Measurements from ENCODE around the gene TMCO2. TPM values are rescaled to one million over a fixed set of nuclear protein-coding genes. Genes with fewer than 3 reads are reported as not detected.
"Not testable (repeated sequence)": the region's sequence is repeated elsewhere in the genome, so short reads cannot be mapped to it uniquely, and the experiment has no call there.

TMCO2 gene
- total RNA-seq, result not detected
- long read RNA-seq, result 0 reads

DNA sequence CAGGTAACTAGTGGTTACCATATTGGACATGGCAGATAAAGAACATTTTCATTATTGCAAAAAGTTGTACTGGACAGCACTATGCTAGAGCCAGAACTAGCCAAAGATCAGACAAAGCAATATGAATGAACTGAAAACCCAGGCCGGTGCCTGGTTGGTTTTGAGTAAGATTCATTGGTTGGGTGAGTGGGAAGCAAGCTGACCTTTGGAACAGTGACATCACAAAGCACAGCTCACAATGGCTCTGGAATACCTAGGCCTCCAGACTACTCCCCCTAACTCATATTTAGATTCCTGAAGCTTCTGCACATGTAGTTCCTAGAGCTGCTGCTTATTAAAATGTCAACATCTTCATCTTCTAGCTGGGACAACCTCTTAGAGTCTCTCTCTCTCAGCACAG, at the start of gene TMCO2:
Gene TMCO2 (plus strand): TSS at position 283 of the 400 bp plus-strand sequence. CDS start 57 bp downstream, at position 340.
- DNase-seq (ENCODE audit: low spot score), result no peak
- intact Hi-C loops (cut with DNase I), result no loop called here

DNA sequence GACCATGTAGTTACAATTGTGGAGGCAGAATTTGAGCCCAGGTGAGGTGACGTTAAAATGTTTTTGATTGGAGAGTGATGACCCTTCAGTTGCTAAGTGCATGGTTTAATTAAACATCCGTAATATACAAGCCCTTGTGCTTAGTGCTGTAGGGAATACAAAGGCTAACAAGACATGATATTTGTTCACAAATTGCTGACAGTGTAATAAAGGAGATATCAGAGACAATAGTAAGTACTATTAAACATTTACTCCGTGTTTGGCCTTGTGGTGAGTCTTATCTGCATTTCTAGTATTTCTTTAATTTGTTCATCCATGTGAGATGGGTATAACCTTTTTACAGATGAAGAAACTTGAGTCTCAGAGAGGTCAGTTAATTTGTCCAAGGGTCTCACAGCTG, 48.6 kb upstream of the TMCO2 start:
- intact Hi-C loops (cut with DNase I), result no loop called here
- DNase-seq (ENCODE audit: low spot score), result no peak

DNA sequence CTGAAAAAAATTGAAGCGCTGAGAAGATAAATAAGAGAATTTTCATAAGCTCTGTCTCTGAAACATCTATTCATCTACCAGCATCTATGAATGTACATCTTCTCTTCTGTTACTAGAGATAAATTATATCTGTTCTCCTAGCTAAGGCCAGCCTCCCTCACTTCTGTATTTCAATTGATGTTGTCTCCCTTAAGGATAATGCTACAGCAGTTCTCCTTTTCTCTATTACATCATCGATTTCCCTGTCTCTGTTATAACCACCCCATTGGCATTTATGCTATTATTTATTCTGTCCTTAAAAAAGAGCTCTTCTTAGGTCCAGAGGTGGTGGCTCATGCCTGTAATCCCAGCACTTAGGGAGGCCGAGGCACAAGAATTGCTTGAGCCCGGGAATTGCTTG, 42.9 kb upstream of the TMCO2 start:
- no peak for DNase-seq (ENCODE audit: low spot score)
- intact Hi-C loops (cut with DNase I), result no loop called here

DNA sequence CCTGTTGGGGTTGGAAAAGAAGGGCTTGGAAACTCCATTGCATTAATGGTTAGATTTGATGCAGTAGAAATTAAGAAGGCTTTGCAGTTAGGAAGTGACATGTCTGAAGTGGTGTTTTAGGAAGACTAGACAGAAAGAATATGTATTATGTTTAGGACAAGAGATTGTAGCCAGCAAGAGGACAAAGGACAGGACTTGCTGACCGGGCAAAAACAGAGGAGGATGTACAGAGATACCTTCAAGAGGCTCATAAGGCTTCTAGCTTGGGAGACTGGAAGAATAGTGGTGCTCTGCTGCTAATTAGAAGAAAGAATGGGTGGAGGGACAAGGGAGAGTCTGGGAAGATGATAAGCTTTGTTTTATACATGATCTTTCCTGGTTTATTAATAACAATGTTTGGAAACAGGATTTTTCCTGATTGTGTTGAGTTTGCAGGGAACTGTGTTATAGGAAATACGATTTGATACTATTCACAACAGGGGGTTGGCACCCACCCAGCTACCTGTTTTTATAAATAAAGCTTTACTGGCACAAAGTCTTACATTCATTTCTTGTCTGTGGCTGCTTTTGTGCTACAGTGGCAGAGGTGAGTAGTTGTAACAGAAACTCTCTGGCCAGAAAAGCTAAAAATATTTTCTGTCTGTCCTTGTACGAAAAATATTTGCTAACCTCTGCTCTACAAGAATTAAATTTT, 37.1 kb upstream of the TMCO2 start:
- intact Hi-C loops (cut with DNase I), result no loop called here
- DNase-seq (ENCODE audit: low spot score), result no peak

DNA sequence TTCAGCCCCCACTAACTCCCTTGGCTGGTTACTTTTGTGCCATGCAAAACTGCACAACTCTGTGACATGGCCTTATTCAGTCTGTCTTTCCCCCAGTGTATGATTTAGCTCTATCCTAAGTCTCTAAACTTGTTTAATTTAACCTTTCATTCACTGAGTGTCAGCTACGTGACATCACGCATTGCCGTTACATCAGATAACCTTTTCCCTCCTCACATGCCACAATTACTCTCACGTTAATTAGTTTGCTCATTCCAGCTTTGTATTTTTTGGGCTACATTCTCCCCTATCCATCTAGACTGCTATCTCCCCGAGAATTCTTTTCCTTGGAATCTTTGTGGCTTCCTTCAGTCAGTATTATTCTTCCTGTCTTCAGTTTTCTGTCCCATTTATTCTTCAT, 29.4 kb upstream of the TMCO2 start:
- DNase-seq (ENCODE audit: low spot score), result no peak
- intact Hi-C loops (cut with DNase I), result no loop called here

DNA sequence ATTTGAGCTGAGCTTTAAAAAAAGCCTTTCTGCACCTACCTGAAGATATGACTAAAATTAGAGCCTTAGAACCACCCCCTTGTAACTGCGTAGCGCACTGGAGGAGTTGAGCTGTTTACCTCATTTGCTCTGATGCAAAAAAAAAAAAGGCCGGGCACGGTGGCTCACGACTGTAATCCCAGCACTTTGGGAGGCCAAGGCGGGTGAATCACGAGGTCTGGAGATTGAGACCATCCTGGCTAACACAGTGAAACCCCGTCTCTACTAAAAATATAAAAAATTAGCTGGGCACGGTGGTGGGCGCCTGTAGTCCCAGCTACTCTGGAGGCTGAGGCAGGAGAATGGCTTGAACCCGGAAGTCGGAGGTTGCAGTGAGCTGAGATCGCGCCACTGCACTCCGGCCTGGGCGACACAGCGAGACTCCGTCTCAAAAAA, 26.2 kb upstream of the TMCO2 start:
- intact Hi-C loops (cut with DNase I); DNase-seq (ENCODE audit: low spot score): not testable (repeated sequence)

DNA sequence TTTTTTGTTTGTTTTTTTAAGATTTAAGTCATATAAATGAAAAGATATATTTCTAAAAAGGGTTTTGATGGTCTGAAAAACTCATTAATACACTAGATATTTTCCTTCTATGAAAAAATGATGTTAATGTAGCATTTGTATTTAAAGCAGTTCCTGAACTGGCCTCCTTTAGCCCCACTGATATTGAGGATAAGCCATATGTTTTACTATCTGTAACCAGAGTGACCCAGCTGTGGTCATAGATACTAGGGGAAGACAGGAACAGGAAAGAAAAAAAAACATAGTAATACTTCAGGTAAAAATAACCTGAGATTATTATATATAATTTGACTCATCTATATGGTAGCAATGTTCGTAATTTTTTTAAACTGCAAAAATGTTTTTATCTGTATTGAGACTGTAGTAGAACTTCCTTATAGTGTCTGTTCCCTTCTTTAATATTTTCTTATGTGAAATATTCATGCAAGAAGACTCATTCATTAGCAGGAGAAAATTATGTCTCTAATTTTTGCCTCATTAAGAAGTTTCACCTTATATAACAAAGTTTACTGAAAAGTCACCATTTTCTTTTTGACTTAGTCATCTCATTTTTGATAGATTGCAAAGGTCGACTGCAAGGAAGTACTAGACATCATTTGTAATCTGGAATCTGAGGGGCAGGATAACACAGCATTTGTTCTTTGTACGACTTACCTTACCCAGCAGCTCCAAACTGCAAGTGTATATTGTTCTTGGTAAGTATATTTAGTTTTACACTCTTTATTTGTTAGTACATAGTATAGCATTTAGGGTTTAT, 25.6 kb upstream of the TMCO2 start:
- no peak for DNase-seq (ENCODE audit: low spot score)

DNA sequence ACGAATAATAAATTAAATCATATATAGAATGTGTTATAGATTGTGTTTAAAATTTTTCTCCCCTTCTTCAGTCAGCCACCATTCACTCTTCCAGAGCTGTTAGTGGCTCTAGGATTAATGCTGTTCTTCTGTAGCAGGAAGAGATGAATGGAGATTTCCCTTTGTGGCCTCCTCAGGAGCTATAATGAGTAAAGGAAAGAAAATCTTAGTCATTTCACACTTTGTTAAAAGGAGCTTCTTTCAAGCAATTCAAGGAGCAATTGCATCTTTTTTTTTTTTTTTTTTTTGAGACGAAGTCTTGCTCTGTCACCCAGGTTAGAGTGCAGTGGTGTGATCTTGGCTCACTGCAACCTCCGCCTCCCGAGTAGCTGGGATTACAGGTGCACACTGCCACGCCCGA, 23.7 kb upstream of the TMCO2 start:
- no peak for DNase-seq (ENCODE audit: low spot score)
- intact Hi-C loops (cut with DNase I), result no loop called here

More for the DNA sequence above, 25.6 kb upstream of the TMCO2 start:
- intact Hi-C loops (cut with DNase I), result no loop called here

DNA sequence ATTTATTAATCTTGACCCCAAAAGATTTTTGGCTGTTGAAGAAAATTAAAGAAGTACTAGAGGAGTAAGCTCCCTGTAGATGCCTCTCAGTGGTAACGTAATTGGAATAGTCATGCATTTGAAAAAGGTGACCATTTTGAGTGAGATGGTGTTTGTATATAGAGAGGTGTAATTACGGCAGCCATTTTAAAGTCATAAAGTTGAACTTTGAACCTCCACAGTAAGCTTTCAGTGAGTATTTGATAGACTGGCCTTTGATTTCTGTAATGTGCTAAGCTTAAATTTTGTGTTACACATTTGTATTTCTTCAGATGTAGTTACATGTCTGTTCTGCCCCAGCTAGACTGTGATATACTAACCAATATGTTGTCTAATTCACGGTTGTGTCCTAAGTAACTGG, 21.5 kb upstream of the TMCO2 start:
- no peak for DNase-seq (ENCODE audit: low spot score)
- intact Hi-C loops (cut with DNase I), result no loop called here

DNA sequence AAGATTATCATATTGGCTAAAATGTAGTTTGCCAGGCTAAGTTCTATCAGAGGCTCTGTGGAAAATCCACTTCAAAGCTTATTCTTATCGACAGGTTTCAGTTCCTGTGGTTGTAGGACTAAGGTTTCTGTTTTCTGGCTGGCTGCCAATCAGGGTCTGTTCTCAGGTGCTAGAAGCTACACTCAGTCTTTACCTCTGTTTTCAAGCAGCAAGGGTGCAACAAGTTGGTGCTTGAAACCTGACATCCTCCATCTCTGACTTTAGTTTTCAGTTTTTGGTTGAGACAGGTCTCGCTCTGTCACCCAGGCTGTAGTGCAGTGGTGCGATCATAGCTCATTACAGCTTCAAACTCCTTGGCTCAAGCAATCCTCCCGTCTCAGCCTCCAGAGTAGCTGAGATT, 15.3 kb upstream of the TMCO2 start:
- no peak for DNase-seq (ENCODE audit: low spot score)
- intact Hi-C loops (cut with DNase I), result no loop called here

DNA sequence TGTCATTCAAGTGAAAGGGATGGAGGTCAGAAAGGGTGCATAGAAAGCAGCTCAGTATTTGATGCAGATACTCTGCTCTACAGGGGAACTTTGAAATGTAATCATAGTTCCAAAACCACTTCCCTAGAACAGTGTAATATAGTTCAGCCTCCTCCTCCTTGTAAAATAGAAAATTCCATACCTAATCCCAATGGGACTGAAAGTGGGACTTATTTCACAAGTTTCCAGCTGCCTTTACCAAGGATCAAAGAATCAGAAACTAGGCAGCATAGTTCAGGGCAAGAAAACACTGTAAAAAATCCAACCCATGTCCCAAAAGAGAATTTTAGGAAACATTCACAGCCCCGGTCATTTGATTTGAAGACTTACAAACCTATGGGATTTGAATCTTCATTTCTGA, 8.1 kb upstream of the TMCO2 start:
- DNase-seq (ENCODE audit: low spot score), result no peak
- intact Hi-C loops (cut with DNase I), result no loop called here

DNA sequence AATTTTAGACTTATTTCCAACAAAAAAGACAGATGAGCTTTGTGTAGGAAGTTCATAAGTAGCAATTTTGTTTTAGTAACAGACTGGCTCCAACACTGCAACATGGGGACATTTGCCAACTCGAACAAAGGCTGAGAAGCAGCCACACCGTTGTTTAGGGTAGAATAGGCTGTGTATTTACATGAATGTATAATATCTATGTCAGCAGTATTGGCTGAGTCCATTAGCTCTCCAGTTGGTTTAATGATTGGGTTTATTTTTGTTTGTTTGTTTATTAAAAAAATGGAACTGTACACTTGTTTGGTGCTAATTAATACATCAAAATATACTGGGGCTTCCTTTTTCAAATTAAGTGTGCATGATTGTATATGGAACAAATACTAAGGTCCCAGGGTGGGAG, 7.3 kb upstream of the TMCO2 start:
- intact Hi-C loops (cut with DNase I), result no loop called here
- no peak for DNase-seq (ENCODE audit: low spot score)

DNA sequence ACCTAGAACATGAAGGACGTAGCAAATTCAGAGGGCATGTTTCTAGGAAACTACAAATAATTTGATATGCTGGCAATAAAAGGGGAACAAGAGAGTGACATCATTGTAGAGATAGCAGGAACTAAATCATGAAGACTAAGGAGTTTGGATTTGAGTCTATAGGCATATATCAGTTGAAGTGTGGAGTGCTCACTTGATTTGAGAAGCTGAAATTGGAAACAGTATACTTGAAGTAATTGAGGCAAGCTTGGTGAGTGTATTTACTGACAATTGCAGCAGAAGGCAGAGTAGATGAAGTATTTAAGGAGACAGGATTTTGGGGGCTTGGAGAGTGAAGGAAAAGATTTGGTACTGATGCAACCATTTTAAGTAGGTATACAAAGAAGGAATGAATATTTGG, 6.4 kb upstream of the TMCO2 start:
- DNase-seq (ENCODE audit: low spot score), result no peak
- intact Hi-C loops (cut with DNase I), result no loop called here

DNA sequence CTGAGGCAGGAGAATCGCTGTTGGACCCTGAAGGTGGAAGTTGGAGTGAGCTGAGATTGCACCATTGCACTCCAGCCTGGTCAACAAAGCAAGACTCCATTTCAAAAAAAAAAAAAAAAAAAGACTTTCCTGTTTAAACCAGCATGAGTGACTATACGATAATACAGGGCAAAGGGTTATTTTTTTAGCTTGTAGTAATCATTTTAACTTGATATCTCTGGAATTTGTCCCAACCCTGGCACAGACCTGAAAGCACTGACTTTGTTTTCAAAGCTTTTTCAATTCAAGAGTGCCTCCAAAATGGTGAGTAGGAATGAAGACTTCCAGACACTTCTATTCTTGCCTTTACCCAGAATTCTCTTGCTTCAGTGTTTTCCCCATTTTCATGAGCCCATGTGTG, 4.4 kb upstream of the TMCO2 start:
- intact Hi-C loops (cut with DNase I), result no loop called here

DNA sequence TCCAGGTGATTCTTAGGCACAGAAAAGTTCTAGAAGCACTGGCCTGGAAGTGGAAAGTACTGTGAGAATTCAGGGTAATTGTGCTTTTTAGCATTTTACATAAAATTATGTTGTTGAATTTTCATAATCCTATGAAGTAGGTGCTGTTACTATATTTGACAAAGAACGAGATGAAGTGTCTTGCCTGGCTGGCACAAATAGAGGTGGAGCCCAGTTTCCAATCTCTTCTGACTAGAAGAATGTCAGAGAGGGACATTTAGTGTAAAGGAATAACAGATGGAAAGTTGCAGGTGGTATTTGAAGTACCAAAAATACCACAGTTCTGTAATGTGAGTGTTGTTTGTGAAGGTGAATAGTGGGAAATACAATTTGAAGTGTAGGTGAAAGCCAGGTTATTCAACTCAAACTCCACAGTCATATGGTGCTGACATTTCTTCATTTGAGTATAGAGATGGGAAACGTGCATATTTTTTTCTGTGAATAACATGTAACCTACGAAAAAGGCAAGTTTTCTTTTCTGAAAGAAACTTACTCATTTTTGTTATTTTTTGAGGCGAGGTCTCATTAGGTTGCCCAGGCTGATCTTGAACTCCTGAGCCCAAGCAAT, 3.5 kb upstream of the TMCO2 start:
- intact Hi-C loops (cut with DNase I), result no loop called here

More for the DNA sequence above, 4.4 kb upstream of the TMCO2 start:
- DNase-seq (ENCODE audit: low spot score), result no peak

DNA sequence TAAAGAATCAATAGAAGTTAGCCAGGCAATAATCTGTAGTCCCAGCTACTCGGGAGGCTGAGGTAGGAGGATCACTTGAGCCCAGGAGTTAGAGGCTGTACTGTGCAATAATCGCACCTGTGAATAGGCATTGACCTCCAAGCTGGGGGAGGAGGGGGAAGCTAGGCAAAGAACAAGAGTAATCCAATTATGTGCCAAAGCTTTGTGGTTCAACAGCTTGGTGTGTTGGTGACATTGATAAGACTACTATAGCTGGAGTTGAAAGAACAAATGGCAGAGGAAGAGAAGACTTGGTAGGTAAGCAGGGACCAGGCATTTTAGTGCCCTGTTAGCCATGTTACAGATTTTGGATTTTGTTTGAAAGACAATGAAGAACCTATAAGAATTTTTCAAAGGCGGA, 2.1 kb upstream of the TMCO2 start:
- intact Hi-C loops (cut with DNase I), result no loop called here
- DNase-seq (ENCODE audit: low spot score), result no peak

More for the DNA sequence above, 3.5 kb upstream of the TMCO2 start:
- no peak for DNase-seq (ENCODE audit: low spot score)

DNA sequence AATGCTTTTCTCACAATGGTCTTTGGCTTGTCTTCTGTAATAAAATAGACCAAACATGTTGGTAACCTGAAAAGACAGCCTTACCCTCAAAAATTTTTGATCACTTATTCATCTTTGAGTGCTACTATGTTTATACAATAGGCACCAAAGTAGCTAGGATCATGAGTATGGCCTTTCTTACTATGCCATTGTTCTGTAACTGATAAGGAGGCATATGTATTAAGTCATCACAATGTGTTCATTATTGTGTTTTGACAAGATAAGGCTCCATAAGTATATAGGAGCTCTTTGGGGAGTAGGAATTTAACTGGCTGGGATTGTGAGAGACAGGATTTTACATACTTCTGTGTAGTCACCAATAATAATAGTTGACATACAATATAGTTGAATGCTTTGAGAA, 675 bp downstream of the TMCO2 start:
- no peak for DNase-seq (ENCODE audit: low spot score)
- intact Hi-C loops (cut with DNase I), result no loop called here

DNA sequence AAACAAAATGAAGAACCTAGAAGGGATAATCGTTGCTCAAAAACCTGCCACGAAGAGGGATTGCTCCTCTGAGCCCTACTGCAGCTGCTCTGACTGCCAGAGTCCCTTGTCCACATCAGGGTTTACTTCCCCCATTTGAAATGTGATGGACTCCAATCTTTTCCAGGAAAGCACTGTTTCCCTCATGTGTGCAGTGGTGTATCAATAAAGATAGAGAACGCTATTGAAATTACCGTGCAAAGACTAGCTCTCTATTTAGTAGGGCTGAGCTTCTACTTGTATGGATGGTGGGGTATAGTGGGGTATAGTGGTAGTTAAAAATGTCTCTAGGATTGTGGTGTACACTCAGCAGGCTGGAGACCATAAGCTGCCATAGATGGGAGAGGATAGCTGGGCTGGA, 3.7 kb downstream of the TMCO2 start:
- intact Hi-C loops (cut with DNase I), result no loop called here
- DNase-seq (ENCODE audit: low spot score), result no peak

DNA sequence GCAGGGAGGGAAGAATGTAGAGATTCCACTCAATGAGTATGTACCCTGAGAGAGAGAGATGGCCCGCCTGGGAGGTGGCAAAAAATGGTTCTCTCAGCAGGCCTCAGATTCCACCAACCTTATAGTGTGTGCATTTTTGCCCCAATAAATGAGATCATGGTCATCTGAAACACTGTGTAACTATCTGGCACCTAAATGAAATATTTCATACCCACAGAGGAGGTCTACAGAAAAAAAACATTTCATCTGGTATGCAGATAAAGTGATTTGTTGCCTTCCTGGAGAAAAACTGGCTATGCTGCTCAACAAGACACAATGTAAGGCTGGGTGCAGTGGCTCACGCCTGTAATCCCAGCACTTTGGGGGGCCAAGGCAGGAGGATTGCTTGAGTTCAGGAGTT, 4.9 kb downstream of the TMCO2 start:
- intact Hi-C loops (cut with DNase I), result no loop called here

DNA sequence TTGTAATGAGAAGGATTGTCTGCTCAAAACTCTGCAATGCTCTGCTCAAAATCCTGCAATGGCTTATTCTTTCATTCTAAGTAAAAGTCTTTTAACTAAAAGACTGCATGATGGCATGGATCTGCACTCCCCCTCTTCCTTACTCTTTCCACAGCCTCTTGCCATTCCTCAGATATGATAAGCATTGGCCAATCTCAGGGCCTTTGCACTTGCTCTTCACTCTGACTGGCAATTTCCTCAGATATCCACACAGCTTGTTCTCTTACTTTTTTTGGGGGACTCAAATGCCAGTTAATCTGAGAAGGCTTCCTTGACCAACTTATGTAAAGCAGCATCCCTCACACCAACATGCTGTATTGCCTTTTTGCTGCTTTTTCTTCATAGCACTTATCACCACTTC, 7.5 kb downstream of the TMCO2 start:
- no peak for DNase-seq (ENCODE audit: low spot score)
- intact Hi-C loops (cut with DNase I), result no loop called here

More for the DNA sequence above, 4.9 kb downstream of the TMCO2 start:
- DNase-seq (ENCODE audit: low spot score), result no peak
